PC-9 (cell line): ENCODE measurements around the gene TMEM63B. TPM values are rescaled to one million over a fixed set of nuclear protein-coding genes. Genes with fewer than 3 reads are reported as not detected.

Experiments used
- BruUV-seq: library from RNA; stranded (reverse); fragments of 400-500 nt; replicated peaks from 2 replicates; lab custom pipeline; 2021; lab: Mats Ljungman, UMichigan
- CTCF ChIA-PET: fragments of 300-600 bp; sonication (Branson Sonifier 250); formaldehyde crosslinking; loops from one replicate; lab custom pipeline; 2022; ENCODE audit warnings: antibody characterized with exemption; lab: Charles Lee
- POLR2A ChIA-PET: fragments of 300-600 bp; sonication (Branson Sonifier 250); formaldehyde crosslinking; loops from one replicate; lab custom pipeline; 2022; ENCODE audit warnings: antibody characterized with exemption; ENCODE audit not compliant: unreplicated experiment; lab: Charles Lee
- DNase-seq, 2 experiments: peaks; one replicate each; pipeline versions ENCODE4 v3.0.0 to v3.0.0-alpha.2; 2015 to 2022; ENCODE audit warnings: mixed read lengths in 1 of 2
- H2AFZ ChIP-seq: fragments of 200-600 bp; sonication (generic); 2 replicates; pipeline ENCODE4 v1.8.1; 2017; ENCODE audit warnings: antibody characterized with exemption
- H3F3A ChIP-seq: fragments of 200-600 bp; sonication (generic); 2 replicates; pipeline ENCODE4 v1.8.1; 2017; ENCODE audit warnings: antibody characterized with exemption, mild to moderate bottlenecking, low read depth; ENCODE audit not compliant: insufficient read depth
- H3K27ac ChIP-seq: fragments of 200-600 bp; sonication (generic); 2 replicates; pipeline ENCODE4 v1.6.1; 2016; ENCODE audit warnings: mixed run types
- H3K27me3 ChIP-seq: fragments of 200-600 bp; sonication (generic); 2 replicates; pipeline ENCODE4 v1.6.1; 2016; ENCODE audit warnings: low read depth, mixed run types; ENCODE audit not compliant: insufficient read depth
- H3K36me3 ChIP-seq: fragments of 200-600 bp; sonication (generic); 2 replicates; pipeline ENCODE4 v1.6.1; 2016; ENCODE audit warnings: low read depth, mixed run types
- H3K4me1 ChIP-seq: fragments of 200-600 bp; sonication (generic); replicated peaks from 2 replicates; pipeline ENCODE4 v1.6.1; 2016; ENCODE audit warnings: mixed run types; ENCODE audit not compliant: insufficient read depth
- H3K4me2 ChIP-seq: fragments of 200-600 bp; sonication (generic); 2 replicates; pipeline ENCODE4 v1.6.1; 2017; ENCODE audit warnings: mixed run types
- H3K4me3 ChIP-seq: fragments of 200-600 bp; sonication (generic); 2 replicates; pipeline ENCODE4 v1.6.1; 2016; ENCODE audit warnings: mixed run types
- H3K79me2 ChIP-seq: fragments of 200-600 bp; sonication (generic); 2 replicates; pipeline ENCODE4 v1.6.1; 2017; ENCODE audit warnings: low read depth, mixed run types
- H3K9me2 ChIP-seq: fragments of 200-600 bp; sonication (generic); 2 replicates; pipeline ENCODE4 v1.8.1; 2017; ENCODE audit warnings: mild to moderate bottlenecking; ENCODE audit not compliant: insufficient read depth
- H3K9me3 ChIP-seq: fragments of 200-600 bp; sonication (generic); 2 replicates; pipeline ENCODE4 v1.8.1; 2016; ENCODE audit warnings: low read depth; ENCODE audit not compliant: insufficient read depth
- H4K20me1 ChIP-seq: fragments of 200-600 bp; sonication (generic); 2 replicates; pipeline ENCODE4 v1.8.1; 2017; ENCODE audit not compliant: insufficient read depth
- EZH2 ChIP-seq: fragments of 200-600 bp; sonication (generic); IDR thresholded peaks from 2 replicates; pipeline ENCODE4 v1.8.0; 2017; ENCODE audit warnings: antibody characterized with exemption, low read depth
- intact Hi-C: fragments of 100-400 bp; cut with micrococcal nuclease; formaldehyde crosslinking; loops from one replicate; pipeline ENCODE4 v1.10.0; 2022; ENCODE audit not compliant: unreplicated experiment
- total RNA-seq: library from RNA; stranded (reverse); gene quantifications from 2 replicates; pipeline ENCODE4 v1.2.3, GENCODE V29; 2021
- TF ChIP-seq, protein P1 (sequence below): fragments of 200-600 bp; sonication (generic); conservative IDR thresholded peaks from 2 replicates; pipeline ENCODE4 v1.6.1; 2017; ENCODE audit warnings: mixed run types, antibody characterized with exemption, mild to moderate bottlenecking, moderate library complexity

The TMEM63B gene
- total RNA-seq, 1 experiment from 2014 or later = 38.5 TPM

DNA sequence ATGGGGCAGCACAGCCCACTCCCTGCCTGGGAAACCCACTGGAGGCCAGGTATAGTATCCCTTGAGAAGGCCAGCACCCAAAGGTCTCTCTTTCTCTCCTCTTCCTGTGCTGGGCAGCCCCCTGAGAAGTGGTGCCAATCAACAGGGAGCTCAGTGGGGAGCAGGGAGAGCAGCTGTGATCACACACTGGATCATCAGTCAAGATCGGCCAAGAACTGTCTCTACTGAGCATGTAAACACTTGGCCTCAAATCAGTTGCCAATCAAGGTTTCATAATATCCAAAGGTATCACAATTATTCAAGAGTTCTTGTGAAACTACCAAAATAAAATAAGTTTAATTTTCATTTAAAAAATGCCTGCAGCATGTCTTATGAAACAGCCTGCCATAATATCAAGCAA, 18.9 kb upstream of the TMEM63B start:
- peaks cover 15% of the 10 kb centered on the region for H3K36me3 ChIP-seq
- CTCF ChIA-PET = interaction anchor here (0.6 kb wide), 1 partner anchor 13 kb away, joined by 3 read pairs; no protein-coding TSS in a partner anchor
- H3K9me2 ChIP-seq = no peaks in the 10 kb centered on the region
- TF ChIP-seq, protein P1, sequence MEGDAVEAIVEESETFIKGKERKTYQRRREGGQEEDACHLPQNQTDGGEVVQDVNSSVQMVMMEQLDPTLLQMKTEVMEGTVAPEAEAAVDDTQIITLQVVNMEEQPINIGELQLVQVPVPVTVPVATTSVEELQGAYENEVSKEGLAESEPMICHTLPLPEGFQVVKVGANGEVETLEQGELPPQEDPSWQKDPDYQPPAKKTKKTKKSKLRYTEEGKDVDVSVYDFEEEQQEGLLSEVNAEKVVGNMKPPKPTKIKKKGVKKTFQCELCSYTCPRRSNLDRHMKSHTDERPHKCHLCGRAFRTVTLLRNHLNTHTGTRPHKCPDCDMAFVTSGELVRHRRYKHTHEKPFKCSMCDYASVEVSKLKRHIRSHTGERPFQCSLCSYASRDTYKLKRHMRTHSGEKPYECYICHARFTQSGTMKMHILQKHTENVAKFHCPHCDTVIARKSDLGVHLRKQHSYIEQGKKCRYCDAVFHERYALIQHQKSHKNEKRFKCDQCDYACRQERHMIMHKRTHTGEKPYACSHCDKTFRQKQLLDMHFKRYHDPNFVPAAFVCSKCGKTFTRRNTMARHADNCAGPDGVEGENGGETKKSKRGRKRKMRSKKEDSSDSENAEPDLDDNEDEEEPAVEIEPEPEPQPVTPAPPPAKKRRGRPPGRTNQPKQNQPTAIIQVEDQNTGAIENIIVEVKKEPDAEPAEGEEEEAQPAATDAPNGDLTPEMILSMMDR = no peak
- no peak for TF ChIP-seq EZH2
- no peak overlapping the region for H3K4me3 ChIP-seq
- H3F3A ChIP-seq = peaks cover 9% of the 10 kb centered on the region; the same call in 1 of the 2 replicates
- H3K4me2 ChIP-seq = no peak overlapping the region
- H2AFZ ChIP-seq = no peak overlapping the region
- intact Hi-C loops = no loop called here
- H3K27ac ChIP-seq = no peak overlapping the region
- no peaks in the 10 kb centered on the region; the same call in 1 of the 2 replicates for H3K79me2 ChIP-seq
- no TSS peak for BruUV-seq
- no peaks in the 10 kb centered on the region for H3K27me3 ChIP-seq
- POLR2A ChIA-PET = no interaction called here
- DNase-seq = no peak
- peaks cover 16% of the 10 kb centered on the region; the same call in 1 of the 2 replicates for H4K20me1 ChIP-seq
- H3K4me1 ChIP-seq = no peaks in the 10 kb centered on the region
- no peaks in the 10 kb centered on the region for H3K9me3 ChIP-seq

DNA sequence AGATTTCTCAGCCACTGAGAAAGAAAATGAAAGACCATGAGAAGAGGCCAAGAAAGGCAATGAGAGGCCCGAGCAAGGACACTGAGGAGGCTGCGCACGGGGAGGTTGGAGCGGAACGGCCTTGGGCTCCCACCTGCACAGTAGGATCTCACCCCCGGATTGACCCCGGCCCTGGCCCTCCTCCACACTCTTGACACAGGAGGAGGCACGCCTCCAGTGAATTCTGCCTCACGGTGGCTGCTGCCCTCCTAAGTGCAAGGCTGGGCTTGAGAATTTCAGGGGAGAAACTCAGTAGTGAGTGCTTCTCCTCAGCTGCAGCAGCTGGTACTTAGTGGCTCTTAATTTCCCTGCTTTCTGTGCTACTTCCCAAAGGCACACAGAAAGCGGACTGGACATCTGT, 18.1 kb upstream of the TMEM63B start:
- CTCF ChIA-PET = interaction anchor here (0.6 kb wide), 1 partner anchor 12 kb away, joined by 3 read pairs; no protein-coding TSS in a partner anchor
- peaks cover 9% of the 10 kb centered on the region; the same call in 1 of the 2 replicates for H3F3A ChIP-seq
- H4K20me1 ChIP-seq = peaks cover 16% of the 10 kb centered on the region; the same call in 1 of the 2 replicates
- H3K27me3 ChIP-seq = no peaks in the 10 kb centered on the region
- no peaks in the 10 kb centered on the region for H3K9me3 ChIP-seq
- H3K27ac ChIP-seq = no peak overlapping the region
- H3K4me1 ChIP-seq = no peaks in the 10 kb centered on the region
- no peak for DNase-seq
- intact Hi-C loops = no loop called here
- TF ChIP-seq, protein P1 = no peak
- no peak for TF ChIP-seq EZH2
- no peak overlapping the region for H2AFZ ChIP-seq
- BruUV-seq = no TSS peak
- POLR2A ChIA-PET = no interaction called here
- no peak overlapping the region for H3K4me3 ChIP-seq
- H3K36me3 ChIP-seq = peaks cover 22% of the 10 kb centered on the region
- H3K79me2 ChIP-seq = no peaks in the 10 kb centered on the region; the same call in 1 of the 2 replicates
- H3K4me2 ChIP-seq = no peak overlapping the region
- no peaks in the 10 kb centered on the region for H3K9me2 ChIP-seq

GRCh38 chr6:44110005-44110676, 17.2 kb upstream of the TMEM63B start:
- Histone ChIP-seq H3K4me3 (no peak overlapping the region), H3K79me2 (peaks cover 3% of the 10 kb centered on the region; the same call in 1 of the 2 replicates), H4K20me1 (peaks cover 17% of the 10 kb centered on the region; the same call in 1 of the 2 replicates)

More at GRCh38 chr6:44110005-44110676, 17.2 kb upstream of the TMEM63B start:
- H3F3A ChIP-seq = peaks cover 7% of the 10 kb centered on the region; the same call in 1 of the 2 replicates
- intact Hi-C loops = no loop called here
- TF ChIP-seq, protein P1 = no peak
- TF ChIP-seq EZH2 = no peak
- H3K4me1 ChIP-seq = no peaks in the 10 kb centered on the region
- H3K36me3 ChIP-seq = peaks cover 25% of the 10 kb centered on the region
- H3K9me3 ChIP-seq = no peaks in the 10 kb centered on the region
- H3K9me2 ChIP-seq = no peaks in the 10 kb centered on the region
- POLR2A ChIA-PET = no interaction called here
- no TSS peak for BruUV-seq
- CTCF ChIA-PET = interaction anchor here (0.6 kb wide), 1 partner anchor 111 kb away, joined by 3 read pairs; no protein-coding TSS in a partner anchor
- no peak for DNase-seq
- no peak overlapping the region for H2AFZ ChIP-seq
- H3K27me3 ChIP-seq = no peaks in the 10 kb centered on the region
- no peak overlapping the region for H3K4me2 ChIP-seq
- H3K27ac ChIP-seq = no peak overlapping the region
